AG09309 (cell line): ENCODE measurements around the gene AUH.
A peak's percentile ranks its signal among the peaks of the same experiment; 100 is the strongest.

Experiments used
- DNase-seq: peaks from one replicate; pipeline ENCODE4 v3.0.0-alpha.2; 2010; ENCODE audit warnings: low read depth
- H3K4me3 ChIP-seq: 2 replicates; pipeline ENCODE4 v1.5.1; 2011; ENCODE audit warnings: mild to moderate bottlenecking, low read depth, low read length, moderate library complexity; ENCODE audit not compliant: control insufficient read depth
- TF ChIP-seq, protein P1 (sequence below): IDR thresholded peaks from 2 replicates; pipeline ENCODE4 v1.5.1; 2011; ENCODE audit warnings: mild to moderate bottlenecking, low read depth, low read length, inconsistent platforms; ENCODE audit not compliant: insufficient read depth, control insufficient read depth; ENCODE audit errors: missing control alignments

AUH gene

DNA sequence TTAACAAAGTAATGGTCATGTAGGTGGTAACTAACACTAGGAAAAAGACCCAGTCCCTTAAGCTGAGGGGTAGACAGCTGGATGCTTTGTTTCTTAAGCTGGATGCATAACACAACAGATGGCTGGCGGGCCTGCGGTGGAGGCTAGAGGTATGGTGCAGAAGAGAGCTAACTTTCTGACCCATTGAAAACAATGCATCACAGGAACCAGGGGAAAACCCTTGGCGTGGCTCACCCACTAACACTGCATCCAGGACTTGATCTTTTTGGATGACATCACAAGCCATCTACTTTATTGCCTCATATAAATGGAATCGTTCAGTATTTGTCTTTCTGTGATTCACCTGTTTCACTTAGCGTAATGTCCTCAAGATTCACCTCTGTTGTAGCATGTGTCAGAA, 138.7 kb downstream of the AUH start:
- DNase-seq = no peak
- no peak overlapping the region for H3K4me3 ChIP-seq
- TF ChIP-seq, protein P1, sequence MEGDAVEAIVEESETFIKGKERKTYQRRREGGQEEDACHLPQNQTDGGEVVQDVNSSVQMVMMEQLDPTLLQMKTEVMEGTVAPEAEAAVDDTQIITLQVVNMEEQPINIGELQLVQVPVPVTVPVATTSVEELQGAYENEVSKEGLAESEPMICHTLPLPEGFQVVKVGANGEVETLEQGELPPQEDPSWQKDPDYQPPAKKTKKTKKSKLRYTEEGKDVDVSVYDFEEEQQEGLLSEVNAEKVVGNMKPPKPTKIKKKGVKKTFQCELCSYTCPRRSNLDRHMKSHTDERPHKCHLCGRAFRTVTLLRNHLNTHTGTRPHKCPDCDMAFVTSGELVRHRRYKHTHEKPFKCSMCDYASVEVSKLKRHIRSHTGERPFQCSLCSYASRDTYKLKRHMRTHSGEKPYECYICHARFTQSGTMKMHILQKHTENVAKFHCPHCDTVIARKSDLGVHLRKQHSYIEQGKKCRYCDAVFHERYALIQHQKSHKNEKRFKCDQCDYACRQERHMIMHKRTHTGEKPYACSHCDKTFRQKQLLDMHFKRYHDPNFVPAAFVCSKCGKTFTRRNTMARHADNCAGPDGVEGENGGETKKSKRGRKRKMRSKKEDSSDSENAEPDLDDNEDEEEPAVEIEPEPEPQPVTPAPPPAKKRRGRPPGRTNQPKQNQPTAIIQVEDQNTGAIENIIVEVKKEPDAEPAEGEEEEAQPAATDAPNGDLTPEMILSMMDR = no peak

DNA sequence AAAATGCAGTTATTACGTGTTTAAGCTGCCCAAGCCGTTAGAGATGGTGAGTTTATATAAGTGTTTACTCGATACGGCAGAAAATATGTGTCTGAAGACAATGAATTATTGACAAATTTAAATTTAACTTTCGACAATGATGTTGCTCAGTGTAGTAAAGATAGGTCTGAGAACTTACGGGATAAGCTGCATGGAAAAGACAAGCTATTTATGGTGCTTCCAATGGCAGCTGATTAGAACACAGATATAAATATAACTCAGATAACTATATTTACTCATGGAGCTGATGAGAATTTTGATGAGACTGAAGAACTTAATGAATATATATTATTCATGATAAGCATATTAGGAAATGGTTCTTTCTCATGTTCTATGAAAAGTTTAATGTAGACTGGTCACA, 139.3 kb downstream of the AUH start:
- no peak overlapping the region for H3K4me3 ChIP-seq
- no peak for DNase-seq
- TF ChIP-seq, protein P1 = no peak

GRCh38 chr9:91221332-91221731, 140.4 kb downstream of the AUH start:
- TF ChIP-seq, protein P1 = no peak
- no peak overlapping the region for H3K4me3 ChIP-seq
- peak; percentile 44 for DNase-seq

- H3K4me3 ChIP-seq = no peak overlapping the region
- TF ChIP-seq, protein P1 = no peak
- DNase-seq = no peak
Observed at GRCh38 chr9:91220491-91221135, 141.1 kb downstream of the AUH start.

- TF ChIP-seq, protein P1 = no peak
- DNase-seq = no peak
- no peak overlapping the region for H3K4me3 ChIP-seq
Observed at GRCh38 chr9:91220021-91220420, 141.7 kb downstream of the AUH start.

DNA sequence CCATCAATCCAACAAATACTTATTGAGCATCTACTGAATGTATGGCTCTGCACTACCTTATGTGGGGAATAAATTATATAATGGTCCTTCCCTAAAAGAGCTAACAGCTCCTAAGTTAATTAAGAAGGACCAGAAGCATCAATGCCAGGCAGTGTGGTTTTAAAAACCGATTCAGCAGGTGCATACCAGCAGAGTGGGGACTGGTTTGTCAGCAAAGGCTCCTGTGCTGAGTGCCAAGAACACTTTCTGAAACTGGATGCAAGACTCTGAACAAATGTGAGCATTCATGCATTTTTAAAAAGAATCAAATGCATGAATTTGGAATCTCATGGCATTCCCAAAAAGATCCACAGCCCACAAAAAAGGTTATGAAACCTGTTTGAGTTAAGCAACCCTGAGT, 142.2 kb downstream of the AUH start:
- TF ChIP-seq, protein P1 = no peak
- DNase-seq = no peak
- no peak overlapping the region for H3K4me3 ChIP-seq
